SU-DHL-6 (cell line): ENCODE data around the gene GAMT.

Experiments
- EZH2phosphoT487 ChIP-seq: fragments of 200-600 bp; sonication (generic), shearing (Covaris generic); conservative IDR thresholded peaks from 2 replicates; pipeline ENCODE4 v1.6.1; 2018; ENCODE audit warnings: mild to moderate bottlenecking, antibody characterized with exemption, low read length, moderate library complexity, mixed read lengths
- TF ChIP-seq, protein P1 (sequence below): fragments of 200-600 bp; sonication (generic); IDR thresholded peaks from one replicate; pipeline ENCODE4 v1.5.1; 2017; ENCODE audit warnings: antibody characterized with exemption, mild to moderate bottlenecking, low read length, moderate library complexity; ENCODE audit not compliant: insufficient read depth, poor library complexity, severe bottlenecking

DNA sequence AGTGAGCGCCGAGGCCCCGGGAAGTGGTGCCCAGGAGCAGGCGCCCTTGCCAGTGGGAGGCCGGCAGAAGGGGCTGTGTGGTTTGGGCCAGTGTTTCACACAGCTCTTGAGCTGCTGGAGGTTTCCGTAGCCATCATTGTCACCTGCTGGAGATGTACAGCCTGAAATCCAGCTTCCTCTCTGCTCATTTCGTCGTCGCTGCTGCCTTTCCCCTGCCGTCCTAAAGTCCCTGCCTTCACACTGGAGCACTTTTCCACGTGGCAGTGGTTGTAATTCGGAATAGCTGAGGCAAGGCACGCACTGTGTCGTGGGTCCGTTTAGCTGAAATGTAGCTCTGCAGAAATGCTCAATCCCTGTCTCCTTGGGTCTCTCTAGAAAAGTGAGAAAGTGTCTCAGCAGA lies 19.2 kb upstream of the GAMT start:
- TF ChIP-seq, protein P1, sequence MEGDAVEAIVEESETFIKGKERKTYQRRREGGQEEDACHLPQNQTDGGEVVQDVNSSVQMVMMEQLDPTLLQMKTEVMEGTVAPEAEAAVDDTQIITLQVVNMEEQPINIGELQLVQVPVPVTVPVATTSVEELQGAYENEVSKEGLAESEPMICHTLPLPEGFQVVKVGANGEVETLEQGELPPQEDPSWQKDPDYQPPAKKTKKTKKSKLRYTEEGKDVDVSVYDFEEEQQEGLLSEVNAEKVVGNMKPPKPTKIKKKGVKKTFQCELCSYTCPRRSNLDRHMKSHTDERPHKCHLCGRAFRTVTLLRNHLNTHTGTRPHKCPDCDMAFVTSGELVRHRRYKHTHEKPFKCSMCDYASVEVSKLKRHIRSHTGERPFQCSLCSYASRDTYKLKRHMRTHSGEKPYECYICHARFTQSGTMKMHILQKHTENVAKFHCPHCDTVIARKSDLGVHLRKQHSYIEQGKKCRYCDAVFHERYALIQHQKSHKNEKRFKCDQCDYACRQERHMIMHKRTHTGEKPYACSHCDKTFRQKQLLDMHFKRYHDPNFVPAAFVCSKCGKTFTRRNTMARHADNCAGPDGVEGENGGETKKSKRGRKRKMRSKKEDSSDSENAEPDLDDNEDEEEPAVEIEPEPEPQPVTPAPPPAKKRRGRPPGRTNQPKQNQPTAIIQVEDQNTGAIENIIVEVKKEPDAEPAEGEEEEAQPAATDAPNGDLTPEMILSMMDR: no peak
- no peak for TF ChIP-seq EZH2phosphoT487
